ENCODE results near the gene NSUN6.

DNA sequence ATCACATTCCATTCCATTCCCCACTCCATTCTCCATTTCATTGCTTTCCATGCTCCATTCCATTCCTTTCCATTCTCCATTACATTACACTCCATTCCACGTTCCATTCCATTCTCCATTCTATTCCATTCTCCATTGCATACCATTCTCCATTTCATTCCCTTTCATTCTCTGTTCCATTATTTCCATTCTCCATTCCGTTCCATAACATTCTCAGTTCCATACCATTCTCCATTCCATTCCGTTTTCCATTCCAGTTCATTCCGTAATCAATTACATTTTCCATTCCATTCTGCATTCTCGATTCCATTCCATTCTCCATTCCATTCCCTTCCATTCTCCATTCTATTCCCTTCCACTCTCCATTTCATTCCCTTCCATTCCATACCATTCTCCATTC, 86.4 kb downstream of the NSUN6 start:
- TF ChIP-seq, protein P1, sequence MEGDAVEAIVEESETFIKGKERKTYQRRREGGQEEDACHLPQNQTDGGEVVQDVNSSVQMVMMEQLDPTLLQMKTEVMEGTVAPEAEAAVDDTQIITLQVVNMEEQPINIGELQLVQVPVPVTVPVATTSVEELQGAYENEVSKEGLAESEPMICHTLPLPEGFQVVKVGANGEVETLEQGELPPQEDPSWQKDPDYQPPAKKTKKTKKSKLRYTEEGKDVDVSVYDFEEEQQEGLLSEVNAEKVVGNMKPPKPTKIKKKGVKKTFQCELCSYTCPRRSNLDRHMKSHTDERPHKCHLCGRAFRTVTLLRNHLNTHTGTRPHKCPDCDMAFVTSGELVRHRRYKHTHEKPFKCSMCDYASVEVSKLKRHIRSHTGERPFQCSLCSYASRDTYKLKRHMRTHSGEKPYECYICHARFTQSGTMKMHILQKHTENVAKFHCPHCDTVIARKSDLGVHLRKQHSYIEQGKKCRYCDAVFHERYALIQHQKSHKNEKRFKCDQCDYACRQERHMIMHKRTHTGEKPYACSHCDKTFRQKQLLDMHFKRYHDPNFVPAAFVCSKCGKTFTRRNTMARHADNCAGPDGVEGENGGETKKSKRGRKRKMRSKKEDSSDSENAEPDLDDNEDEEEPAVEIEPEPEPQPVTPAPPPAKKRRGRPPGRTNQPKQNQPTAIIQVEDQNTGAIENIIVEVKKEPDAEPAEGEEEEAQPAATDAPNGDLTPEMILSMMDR (conservative IDR thresholded peaks at IDR 0.05 in 1 of 2, IDR thresholded peaks at IDR 0.05 in 1 of 2; ENCODE audit: low read depth in 1 of 2, low read length in 2 of 2) = no peak
- no peak for TF ChIP-seq EZH2 (IDR thresholded peaks at IDR 0.05; ENCODE audit: low read length, missing control alignments)

All from fibroblast of lung (primary cell).